Glomerular visceral epithelial cell (primary cell): ENCODE measurements around the gene DDX60.

Experiments used
- DNase-seq: peaks from one replicate; pipeline ENCODE4 v3.0.0-alpha.2; 2016; ENCODE audit errors: extremely low spot score

The DDX60 gene

DNA sequence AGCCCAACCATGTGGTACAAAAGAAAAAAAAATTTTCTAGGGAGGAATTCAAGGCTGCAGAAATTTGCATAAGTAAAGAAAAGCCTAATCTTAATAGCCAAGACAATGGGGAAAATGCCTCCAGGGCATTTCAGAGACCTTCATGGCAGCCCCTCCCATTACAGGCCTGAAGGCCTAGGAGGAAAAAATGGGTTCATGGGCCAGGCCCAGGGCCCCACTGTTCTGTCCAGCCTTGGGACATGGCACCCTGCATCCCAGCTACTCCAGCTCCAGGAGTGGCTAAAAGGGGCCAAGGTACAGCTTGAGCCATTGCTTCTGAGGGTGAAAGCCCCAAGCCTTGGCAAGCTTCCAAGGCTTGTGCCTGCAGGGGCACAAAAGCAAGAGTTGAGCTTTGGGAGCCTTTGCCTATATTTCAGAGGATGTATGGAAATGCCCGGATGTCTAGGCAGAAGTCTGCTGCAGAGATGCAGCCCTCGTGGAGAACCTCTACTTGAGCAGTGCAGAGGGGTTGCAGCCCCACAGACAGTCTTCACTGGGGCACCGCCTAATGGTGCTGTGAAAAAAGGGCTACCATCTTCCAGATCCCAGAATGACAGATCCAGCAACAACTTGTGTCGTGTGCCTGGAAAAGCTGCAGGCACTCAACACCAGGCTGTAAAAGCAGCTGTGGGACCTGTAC is 115.2 kb downstream of the DDX60 start:
- DNase-seq: no peak

- DNase-seq: no peak
Measured at GRCh38 chr4:168200685-168201084, 117.9 kb downstream of the DDX60 start.

DNA sequence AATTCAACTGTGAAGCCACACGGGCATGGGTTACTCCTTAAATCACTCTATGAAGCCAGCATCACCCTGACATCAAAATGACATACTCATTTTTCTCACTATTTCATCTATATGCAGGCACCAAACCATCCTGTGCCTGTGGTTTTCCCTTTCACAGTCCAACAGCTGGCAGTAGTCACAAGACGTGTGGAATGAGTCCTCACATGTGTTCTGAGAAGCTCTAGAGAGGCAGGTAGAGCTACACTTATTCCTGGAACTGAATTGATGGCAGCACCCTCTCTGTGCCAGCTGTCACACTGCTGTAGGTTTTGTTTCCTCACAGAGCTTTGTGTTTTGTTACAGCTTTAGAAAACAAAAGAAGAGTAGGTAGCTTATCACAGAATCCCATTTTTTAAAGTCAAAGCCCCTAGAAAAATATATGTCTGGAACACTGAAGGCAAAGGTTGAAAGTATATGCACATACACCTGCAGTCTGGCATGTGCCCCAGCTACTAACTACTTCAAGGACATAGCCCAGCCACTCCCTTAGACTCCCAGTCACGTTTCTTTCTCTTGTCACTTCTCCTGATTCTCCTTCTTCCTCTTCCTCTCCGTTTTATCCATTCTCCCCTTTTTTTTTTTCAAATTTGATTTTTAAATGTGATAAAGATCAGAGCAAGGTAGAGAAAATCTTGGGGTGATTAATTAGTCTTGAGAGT is 119.1 kb downstream of the DDX60 start:
- DNase-seq: peak; percentile 8

DNA sequence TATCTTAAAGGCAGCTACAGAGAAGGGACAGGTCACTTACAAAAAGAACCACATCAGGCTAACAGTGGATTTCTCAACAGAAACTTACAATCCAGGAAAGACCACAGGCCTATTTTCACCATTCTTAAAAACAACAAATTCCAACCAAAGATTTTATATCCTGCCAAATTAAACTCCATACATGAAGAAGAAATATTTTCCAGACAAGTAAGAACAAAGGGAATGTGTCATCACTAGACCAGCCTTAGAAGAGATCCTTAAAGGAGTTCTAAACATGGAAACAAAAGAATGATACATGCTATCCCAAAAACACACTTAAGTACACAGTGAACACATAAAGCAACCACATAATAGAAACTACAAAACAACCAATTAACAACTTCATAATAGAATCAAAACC is 120.6 kb downstream of the DDX60 start:
- DNase-seq: no peak

DNA sequence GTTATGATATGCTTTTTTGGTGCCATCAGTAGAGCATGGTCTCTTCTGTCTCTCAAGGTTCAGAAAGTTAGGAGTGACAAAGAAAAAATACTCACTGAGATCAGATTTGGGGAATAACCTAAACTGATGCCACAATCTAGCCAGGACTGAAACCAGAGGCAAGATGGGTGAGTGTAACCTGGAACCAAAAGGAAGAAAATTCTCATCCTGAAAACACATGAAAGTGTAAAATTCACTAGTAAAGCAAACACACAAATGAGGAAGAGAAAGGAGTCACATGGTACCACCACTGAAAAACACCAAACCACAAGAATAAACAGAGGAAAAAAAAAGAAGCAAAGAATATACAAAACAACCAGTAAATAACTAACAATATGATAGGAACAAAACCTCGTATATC is 129.8 kb downstream of the DDX60 start:
- DNase-seq: no peak

DNA sequence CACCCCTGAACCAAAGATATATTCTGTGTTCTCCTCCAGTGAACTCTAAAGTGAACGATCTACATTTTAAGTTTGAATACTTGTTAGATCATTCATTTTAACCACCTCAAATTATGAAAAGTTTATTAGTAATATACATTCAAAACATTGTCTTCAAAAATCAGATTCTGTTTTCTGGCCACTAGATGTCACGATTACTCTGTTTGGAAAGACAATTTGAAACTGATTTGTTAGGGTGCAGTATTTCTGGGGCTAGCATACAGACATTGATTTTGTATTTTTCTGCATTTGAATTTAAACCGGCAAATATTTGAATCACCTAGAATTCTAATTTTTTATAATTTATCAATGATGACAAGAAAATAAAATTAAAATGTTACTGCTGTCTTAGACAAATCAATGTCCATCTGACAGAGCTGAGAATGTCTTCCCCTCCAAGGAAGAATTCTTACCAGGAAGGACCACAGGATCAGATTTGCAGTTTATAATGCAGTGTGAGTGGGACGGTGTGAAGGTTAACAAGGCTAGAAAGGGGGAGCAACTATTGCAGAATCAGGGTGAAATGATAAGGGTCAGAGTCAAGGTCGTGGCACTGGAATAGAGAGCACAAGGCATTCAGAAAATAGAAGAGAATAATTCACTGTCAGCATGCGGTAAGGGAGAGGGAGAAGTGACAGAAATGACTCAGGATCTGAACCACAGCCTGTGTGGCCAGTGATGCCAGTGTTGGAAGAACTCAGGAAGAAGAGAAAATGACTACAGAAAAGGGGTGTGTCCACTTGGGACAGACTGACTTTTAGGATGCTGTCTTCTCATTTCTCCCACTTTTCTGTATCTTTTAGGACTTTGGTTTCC is 134.6 kb downstream of the DDX60 start:
- DNase-seq: peak; percentile 49

GRCh38 chr4:168177546-168178149 is 140.9 kb downstream of the DDX60 start:
- DNase-seq: peak; percentile 73

- no peak for DNase-seq
Measured at GRCh38 chr4:168174308-168174707, 144.2 kb downstream of the DDX60 start.

GRCh38 chr4:168167714-168168284 is 150.8 kb downstream of the DDX60 start:
- DNase-seq: no peak
